OCI-LY7 (cell line): Measurements from ENCODE around the gene AMMECR1. TPM values are rescaled to one million over a fixed set of nuclear protein-coding genes. Genes with fewer than 3 reads are reported as not detected.

Experiments used
- BruUV-seq: library from RNA; stranded (reverse); fragments of 400-500 nt; replicated peaks from 2 replicates; lab custom pipeline; 2021; lab: Mats Ljungman, UMichigan
- CTCF ChIA-PET: fragments of 300-600 bp; sonication (Branson Sonifier 250); formaldehyde crosslinking; loops from one replicate; lab custom pipeline; 2022; ENCODE audit warnings: antibody characterized with exemption; ENCODE audit not compliant: unreplicated experiment; lab: Charles Lee
- POLR2A ChIA-PET: fragments of 300-600 bp; sonication (Branson Sonifier 250); formaldehyde crosslinking; loops from one replicate; lab custom pipeline; 2022; ENCODE audit warnings: antibody characterized with exemption; lab: Charles Lee
- DNase-seq: peaks from one replicate; pipeline ENCODE4 v3.0.0-alpha.2; 2015; ENCODE audit warnings: low spot score
- H2AFZ ChIP-seq: fragments of 200-600 bp; sonication (generic), shearing (Covaris generic); 2 replicates; pipeline ENCODE4 v1.6.1; 2014; ENCODE audit warnings: mild to moderate bottlenecking, antibody characterized with exemption, low read length, moderate library complexity
- H3K27ac ChIP-seq: fragments of 200-600 bp; sonication (generic); 2 replicates; pipeline ENCODE4 v1.5.1; 2014; ENCODE audit warnings: mixed run types, low read depth, mild to moderate bottlenecking, moderate library complexity, low read length, inconsistent platforms; ENCODE audit not compliant: poor library complexity, severe bottlenecking
- H3K36me3 ChIP-seq: fragments of 200-600 bp; sonication (generic); 2 replicates; pipeline ENCODE4 v1.6.1; 2014; ENCODE audit warnings: mild to moderate bottlenecking, antibody characterized with exemption, low read length, moderate library complexity, mixed read lengths; ENCODE audit not compliant: insufficient read depth
- H3K4me1 ChIP-seq: fragments of 200-600 bp; sonication (generic); 2 replicates; pipeline ENCODE4 v1.5.1; 2014; ENCODE audit warnings: mild to moderate bottlenecking, low read length; ENCODE audit not compliant: insufficient read depth, poor library complexity, severe bottlenecking
- H3K4me2 ChIP-seq: fragments of 200-600 bp; sonication (generic); 2 replicates; pipeline ENCODE4 v1.6.1; 2014; ENCODE audit warnings: mild to moderate bottlenecking, low read length
- H3K4me3 ChIP-seq: fragments of 200-600 bp; sonication (generic); 2 replicates; pipeline ENCODE4 v1.5.1; 2014; ENCODE audit warnings: mild to moderate bottlenecking, low read depth, low read length; ENCODE audit not compliant: poor library complexity, severe bottlenecking
- H3K79me2 ChIP-seq: fragments of 200-600 bp; sonication (generic); 2 replicates; pipeline ENCODE4 v1.6.1; 2016; ENCODE audit warnings: low read depth, mild to moderate bottlenecking, low read length, moderate library complexity, mixed read lengths; ENCODE audit not compliant: insufficient read depth
- H3K9me2 ChIP-seq: fragments of 200-600 bp; sonication (generic); 2 replicates; pipeline ENCODE4 v1.6.1; 2016; ENCODE audit warnings: mild to moderate bottlenecking, low read length, mixed read lengths; ENCODE audit not compliant: insufficient read depth
- H3K9me3 ChIP-seq: fragments of 200-600 bp; sonication (generic); 2 replicates; pipeline ENCODE4 v1.6.1; 2014; ENCODE audit warnings: mild to moderate bottlenecking, mixed run types, low read length, mixed read lengths
- H4K20me1 ChIP-seq: fragments of 200-600 bp; sonication (generic); 2 replicates; pipeline ENCODE4 v1.6.1; 2014; ENCODE audit warnings: mild to moderate bottlenecking, antibody characterized with exemption, low read length, moderate library complexity, mixed read lengths; ENCODE audit not compliant: insufficient read depth
- EZH2phosphoT487 ChIP-seq: fragments of 200-600 bp; sonication (generic); IDR thresholded peaks from 2 replicates; pipeline ENCODE4 v1.6.1; 2018; ENCODE audit warnings: low read depth, borderline replicate concordance, mild to moderate bottlenecking, mixed run types, antibody characterized with exemption, low read length, moderate library complexity, mixed read lengths
- intact Hi-C: fragments of 100-400 bp; cut with micrococcal nuclease; formaldehyde crosslinking; loops from one replicate; pipeline ENCODE4 v1.10.0; 2022; ENCODE audit not compliant: unreplicated experiment
- total RNA-seq, 2 experiments: library from RNA; depleted of rRNA in 1 of 2; stranded (reverse); fragments of >200 nt in 1 of 2; shearing (Covaris generic) in 1 of 2; gene quantifications; 2 replicates each; pipeline ENCODE4 v1.2.3, GENCODE V29; 2014 to 2022
- TF ChIP-seq, protein P1 (sequence below): fragments of 200-600 bp; sonication (generic); conservative IDR thresholded peaks from 2 replicates; pipeline ENCODE4 v1.5.1; 2014; ENCODE audit warnings: mild to moderate bottlenecking, antibody characterized with exemption, low read length, moderate library complexity, mixed read lengths

The AMMECR1 gene
- total RNA-seq, 2 experiments from 2014 or later, result 19.1 to 32.3 TPM

DNA sequence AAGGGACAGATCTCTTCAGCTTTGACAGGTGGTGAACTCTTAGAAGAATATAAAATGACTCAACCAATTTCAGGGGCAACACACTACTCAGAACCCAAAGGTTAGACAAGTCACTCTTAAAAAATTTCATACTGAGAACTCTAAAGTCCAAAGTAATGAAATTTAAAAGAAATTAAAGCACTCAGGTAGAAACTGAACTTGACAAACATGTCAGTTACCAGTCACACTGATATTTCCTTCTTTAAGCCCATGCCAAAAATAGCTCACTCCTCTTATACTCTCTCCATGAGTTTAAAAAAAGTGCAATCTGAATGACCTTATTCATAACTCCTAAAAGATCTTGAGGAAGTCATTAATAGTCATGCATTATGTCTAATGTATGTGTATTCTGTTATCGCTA is 40.3 kb downstream of the AMMECR1 start:
- CTCF ChIA-PET, result no interaction called here

DNA sequence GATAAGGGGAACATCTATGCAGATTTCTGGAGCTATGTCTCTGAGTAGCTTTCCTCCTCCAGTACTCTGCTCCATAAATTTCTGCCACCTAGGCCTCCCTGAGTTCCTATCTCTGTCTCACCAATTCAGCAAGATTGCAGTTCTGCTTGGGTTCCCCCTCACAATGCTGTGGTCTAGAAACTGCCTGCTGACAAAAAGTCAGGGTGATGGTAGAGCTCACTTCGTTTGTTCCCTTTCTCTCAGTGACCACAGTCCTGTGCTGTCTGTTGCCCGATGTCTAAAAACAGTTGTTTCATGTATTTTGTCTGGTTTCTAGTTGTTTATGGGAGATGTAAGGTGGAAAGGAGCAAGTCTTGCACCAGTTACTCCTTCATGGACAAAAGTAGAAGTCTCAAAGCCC is 41.1 kb downstream of the AMMECR1 start:
- DNase-seq, result peak; percentile 4

More for the DNA sequence above, 40.3 kb downstream of the AMMECR1 start:
- Histone ChIP-seq H3K9me2 (no peaks in the 10 kb centered on the region), H2AFZ (no peak overlapping the region), H3K9me3 (no peaks in the 10 kb centered on the region), H3K4me1 (no peaks in the 10 kb centered on the region), H3K4me3 (no peak overlapping the region), H3K4me2 (no peak overlapping the region), H3K27ac (no peak overlapping the region), H3K36me3 (no peaks in the 10 kb centered on the region), H4K20me1 (no peaks in the 10 kb centered on the region), H3K79me2 (no peaks in the 10 kb centered on the region)
- BruUV-seq, result no TSS peak
- no peak for TF ChIP-seq EZH2phosphoT487
- TF ChIP-seq, protein P1, sequence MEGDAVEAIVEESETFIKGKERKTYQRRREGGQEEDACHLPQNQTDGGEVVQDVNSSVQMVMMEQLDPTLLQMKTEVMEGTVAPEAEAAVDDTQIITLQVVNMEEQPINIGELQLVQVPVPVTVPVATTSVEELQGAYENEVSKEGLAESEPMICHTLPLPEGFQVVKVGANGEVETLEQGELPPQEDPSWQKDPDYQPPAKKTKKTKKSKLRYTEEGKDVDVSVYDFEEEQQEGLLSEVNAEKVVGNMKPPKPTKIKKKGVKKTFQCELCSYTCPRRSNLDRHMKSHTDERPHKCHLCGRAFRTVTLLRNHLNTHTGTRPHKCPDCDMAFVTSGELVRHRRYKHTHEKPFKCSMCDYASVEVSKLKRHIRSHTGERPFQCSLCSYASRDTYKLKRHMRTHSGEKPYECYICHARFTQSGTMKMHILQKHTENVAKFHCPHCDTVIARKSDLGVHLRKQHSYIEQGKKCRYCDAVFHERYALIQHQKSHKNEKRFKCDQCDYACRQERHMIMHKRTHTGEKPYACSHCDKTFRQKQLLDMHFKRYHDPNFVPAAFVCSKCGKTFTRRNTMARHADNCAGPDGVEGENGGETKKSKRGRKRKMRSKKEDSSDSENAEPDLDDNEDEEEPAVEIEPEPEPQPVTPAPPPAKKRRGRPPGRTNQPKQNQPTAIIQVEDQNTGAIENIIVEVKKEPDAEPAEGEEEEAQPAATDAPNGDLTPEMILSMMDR, result no peak
- intact Hi-C loops, result no loop called here
- no peak for DNase-seq
- POLR2A ChIA-PET, result interaction anchor here (0.6 to 1.5 kb wide), 4 partner anchors 8 to 34 kb away, joined by 3 to 4 read pairs (median 3); no protein-coding TSS in a partner anchor

GRCh38 chrX:110268886-110269285 is 49.0 kb downstream of the AMMECR1 start:
- no peak overlapping the region for H3K27ac ChIP-seq
- DNase-seq, result no peak
- no TSS peak for BruUV-seq
- H3K9me2 ChIP-seq, result no peaks in the 10 kb centered on the region
- H4K20me1 ChIP-seq, result no peaks in the 10 kb centered on the region
- POLR2A ChIA-PET, result interaction anchor here (0.9 to 1.4 kb wide), 3 partner anchors 10 to 22 kb away, joined by 3 to 4 read pairs (median 3); no protein-coding TSS in a partner anchor
- CTCF ChIA-PET, result no interaction called here
- no peak overlapping the region for H3K4me2 ChIP-seq
- no peaks in the 10 kb centered on the region for H3K9me3 ChIP-seq
- H3K4me3 ChIP-seq, result no peak overlapping the region
- intact Hi-C loops, result no loop called here
- H3K79me2 ChIP-seq, result no peaks in the 10 kb centered on the region
- no peak overlapping the region for H2AFZ ChIP-seq
- no peak for TF ChIP-seq EZH2phosphoT487
- TF ChIP-seq, protein P1, result no peak
- H3K36me3 ChIP-seq, result no peaks in the 10 kb centered on the region
- H3K4me1 ChIP-seq, result no peaks in the 10 kb centered on the region

More for the DNA sequence above, 41.1 kb downstream of the AMMECR1 start:
- Histone ChIP-seq H3K36me3 (no peaks in the 10 kb centered on the region), H3K4me1 (no peaks in the 10 kb centered on the region), H3K27ac (no peak overlapping the region), H3K4me3 (no peak overlapping the region), H4K20me1 (no peaks in the 10 kb centered on the region), H2AFZ (no peak overlapping the region), H3K4me2 (no peak overlapping the region), H3K9me2 (no peaks in the 10 kb centered on the region), H3K9me3 (no peaks in the 10 kb centered on the region), H3K79me2 (no peaks in the 10 kb centered on the region)
- BruUV-seq, result no TSS peak
- no peak for TF ChIP-seq EZH2phosphoT487
- TF ChIP-seq, protein P1, result no peak
- CTCF ChIA-PET, result no interaction called here
- POLR2A ChIA-PET, result no interaction called here
- intact Hi-C loops, result no loop called here
